Stimulated activated naive CD4-positive, alpha-beta T cell (primary cell): ENCODE results near the gene NELFCD.
"Not testable (repeated sequence)": the region's sequence is repeated elsewhere in the genome, so short reads cannot be mapped to it uniquely, and the experiment has no call there.

Experiments
- DNase-seq, 6 experiments: peaks; one replicate each; lab custom pipeline; 2025; lab: John Stamatoyannopoulos, UW

Gene NELFCD

GRCh38 chr20:59026904-59027740, 46.1 kb downstream of the NELFCD start:
- DNase-seq: no peak

GRCh38 chr20:59027741-59028320, 46.8 kb downstream of the NELFCD start:
- no peak for DNase-seq

GRCh38 chr20:59028812-59029211, 47.8 kb downstream of the NELFCD start:
- no peak for DNase-seq

- no peak for DNase-seq
Observed at GRCh38 chr20:59030911-59031563, 50.0 kb downstream of the NELFCD start.

- DNase-seq: no peak
Observed at GRCh38 chr20:59031564-59032022, 50.5 kb downstream of the NELFCD start.

- peak; percentile 93 to 97 (median 94) for DNase-seq
Observed at GRCh38 chr20:59032023-59032712, 51.1 kb downstream of the NELFCD start, which contains the start of gene ATP5F1E. TSS of gene ATP5F1E (minus strand) at chr20:59032335. CDS start at chr20:59032251, 84 bp downstream.

- DNase-seq: no peak
Observed at GRCh38 chr20:59032713-59033059, 51.6 kb downstream of the NELFCD start.

- no peak for DNase-seq
Observed at GRCh38 chr20:59033093-59033492, 52.0 kb downstream of the NELFCD start.

- no peak for DNase-seq
Observed at GRCh38 chr20:59033616-59034165, 52.6 kb downstream of the NELFCD start.

GRCh38 chr20:59035381-59035780, 54.3 kb downstream of the NELFCD start:
- DNase-seq: no peak

- no peak for DNase-seq
Observed at GRCh38 chr20:59037386-59037785, 56.3 kb downstream of the NELFCD start.

- no peak for DNase-seq
Observed at GRCh38 chr20:59039233-59039632, 58.2 kb downstream of the NELFCD start.

GRCh38 chr20:59040667-59041066, 59.6 kb downstream of the NELFCD start:
- DNase-seq: no peak

GRCh38 chr20:59041487-59041886, 60.4 kb downstream of the NELFCD start:
- DNase-seq: not testable (repeated sequence)

- DNase-seq: peak in 3 of 6 experiments; percentile 22 to 41 (median 36)
Observed at GRCh38 chr20:59042151-59042795, 61.2 kb downstream of the NELFCD start, which contains the start of gene PRELID3B. TSS of gene PRELID3B (minus strand) at chr20:59042786. CDS start at chr20:59042730, 56 bp downstream.

GRCh38 chr20:59042796-59043631, 62.0 kb downstream of the NELFCD start:
- peak; percentile 85 to 94 (median 91) for DNase-seq

- no peak for DNase-seq
Observed at GRCh38 chr20:59043698-59044097, 62.6 kb downstream of the NELFCD start.

GRCh38 chr20:59044295-59044694, 63.2 kb downstream of the NELFCD start:
- DNase-seq: no peak
